GM18508 (cell line): ENCODE measurements around the gene TRHDE.
A peak's percentile ranks its signal among the peaks of the same experiment; 100 is the strongest.

Experiments used
- ATAC-seq: cut with Tn5 transposase; IDR thresholded peaks from one replicate; pipeline ENCODE4 v1.9.1; 2021; ENCODE audit warnings: moderate number of reproducible peaks; ENCODE audit not compliant: insufficient read depth, unreplicated experiment

TRHDE gene

GRCh38 chr12:72304751-72305150 lies 32.6 kb downstream of the TRHDE start:
- ATAC-seq, result no peak

DNA sequence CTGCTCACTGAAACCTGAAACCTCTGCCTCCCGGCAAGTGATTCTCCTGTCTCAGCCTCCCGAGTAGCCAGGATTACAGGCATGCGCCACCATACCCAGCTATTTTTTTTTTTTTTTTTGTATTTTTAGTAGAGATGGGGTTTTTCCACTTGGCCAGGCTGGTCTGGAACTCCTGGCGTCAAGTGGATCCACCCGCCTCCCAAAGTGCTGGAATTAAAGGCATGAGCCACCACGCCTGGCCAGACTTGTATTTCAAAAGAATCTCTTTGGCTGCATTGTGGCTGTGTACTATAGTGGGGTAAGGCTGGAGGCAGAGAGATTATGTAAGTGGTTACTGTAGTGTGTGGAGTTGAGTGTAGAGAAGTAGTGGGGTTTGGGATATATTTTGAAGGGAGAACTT lies 35.1 kb downstream of the TRHDE start:
- no peak for ATAC-seq

DNA sequence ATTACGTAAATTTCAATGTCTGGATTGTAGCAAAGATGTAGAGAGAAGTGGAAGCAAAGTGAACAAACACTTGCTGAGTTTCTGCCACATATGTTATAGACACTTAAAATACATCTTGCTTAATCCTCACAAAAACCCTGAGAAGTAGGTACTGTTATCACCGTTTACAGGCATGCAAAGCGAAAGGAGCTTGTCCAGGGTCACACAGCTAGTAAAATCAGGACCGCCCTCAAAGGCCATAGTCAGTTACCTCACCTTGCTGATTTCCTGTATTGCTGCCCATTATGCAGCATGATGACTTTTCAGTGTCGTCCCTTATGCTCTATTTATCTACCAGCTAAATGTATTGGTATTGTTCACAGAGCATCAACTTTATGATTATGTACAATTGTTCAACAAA lies 39.8 kb downstream of the TRHDE start:
- ATAC-seq, result no peak

DNA sequence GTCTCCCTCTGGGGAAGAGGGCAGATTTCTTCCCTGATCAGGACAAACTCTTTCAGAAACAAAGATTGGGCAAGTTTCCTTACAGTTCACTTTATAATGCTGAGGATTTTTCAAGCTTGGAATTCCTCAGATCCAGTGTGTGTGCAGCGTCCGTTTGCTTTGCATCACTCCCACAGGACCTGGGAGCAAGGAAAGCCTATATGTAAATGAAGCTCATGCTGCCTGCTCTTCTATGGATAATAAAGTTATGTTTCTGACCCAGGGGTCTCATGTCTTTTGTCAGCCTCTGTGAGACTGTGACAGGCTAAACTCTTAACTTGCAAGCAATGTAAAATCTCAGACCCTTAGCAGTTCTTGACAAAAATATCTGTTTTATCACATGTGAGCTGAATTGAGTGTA lies 41.6 kb downstream of the TRHDE start:
- no peak for ATAC-seq

DNA sequence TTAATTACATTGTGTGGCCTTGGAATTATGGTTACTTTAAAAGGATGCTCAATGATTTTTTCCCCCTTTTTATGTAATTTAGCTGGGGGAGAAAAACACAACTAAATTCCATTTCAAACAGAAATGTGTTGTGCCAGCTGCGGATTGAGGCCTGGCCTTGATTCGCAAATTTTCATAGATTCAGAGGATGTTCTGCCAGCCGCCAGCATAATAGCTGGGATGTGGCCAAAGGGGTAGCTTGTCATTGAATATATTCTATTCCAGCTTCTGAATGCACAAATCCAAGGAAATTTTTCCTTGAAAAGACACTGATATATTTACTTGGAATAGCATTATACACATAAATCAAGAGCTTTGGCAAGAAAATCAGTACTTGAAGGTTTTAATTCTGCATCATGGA lies 43.7 kb downstream of the TRHDE start:
- no peak for ATAC-seq

DNA sequence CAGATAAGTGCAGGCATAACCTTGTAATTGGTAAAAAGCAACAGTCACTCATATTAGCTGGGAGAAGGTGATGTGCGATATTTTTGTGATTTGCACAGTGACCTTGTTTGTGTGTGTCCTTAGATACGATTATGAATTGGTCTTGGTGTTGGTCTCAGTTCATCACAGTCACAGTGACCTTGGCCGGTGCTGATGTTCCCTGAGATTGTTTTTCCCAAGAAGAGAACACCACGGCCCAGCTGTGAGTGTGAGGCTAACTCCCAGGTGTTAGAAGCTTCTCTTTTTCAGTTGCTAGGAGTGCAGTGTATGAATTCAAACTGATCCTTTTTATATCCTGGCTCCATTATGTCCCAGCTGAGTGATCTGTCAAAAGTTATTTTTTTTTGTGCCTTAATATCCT lies 46.2 kb downstream of the TRHDE start:
- ATAC-seq, result no peak

DNA sequence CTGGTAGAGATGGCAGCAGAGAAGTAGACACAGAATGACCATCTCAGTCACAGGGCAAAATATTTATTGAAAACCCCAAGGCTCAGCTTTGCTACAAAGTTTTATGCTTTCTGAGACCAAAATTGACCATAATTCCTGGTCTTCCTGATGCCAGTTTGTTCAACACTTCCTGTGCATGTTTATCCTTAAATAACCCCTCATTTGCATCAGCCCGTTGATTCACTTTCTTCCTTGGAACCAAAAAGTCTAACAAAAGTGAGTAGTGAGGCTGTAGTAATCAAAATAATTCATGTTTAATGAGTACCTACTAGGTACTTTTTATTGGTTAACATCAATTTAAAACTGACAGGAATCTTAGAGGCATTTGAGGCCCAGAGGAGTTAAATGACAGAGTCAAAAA lies 51.7 kb downstream of the TRHDE start:
- ATAC-seq, result no peak

- no peak for ATAC-seq
These were observed 58.1 kb downstream of the TRHDE start for GRCh38 chr12:72330301-72330700.

GRCh38 chr12:72330784-72331183 lies 58.6 kb downstream of the TRHDE start:
- ATAC-seq, result no peak

- no peak for ATAC-seq
These were observed 65.2 kb downstream of the TRHDE start for GRCh38 chr12:72337382-72337781.

DNA sequence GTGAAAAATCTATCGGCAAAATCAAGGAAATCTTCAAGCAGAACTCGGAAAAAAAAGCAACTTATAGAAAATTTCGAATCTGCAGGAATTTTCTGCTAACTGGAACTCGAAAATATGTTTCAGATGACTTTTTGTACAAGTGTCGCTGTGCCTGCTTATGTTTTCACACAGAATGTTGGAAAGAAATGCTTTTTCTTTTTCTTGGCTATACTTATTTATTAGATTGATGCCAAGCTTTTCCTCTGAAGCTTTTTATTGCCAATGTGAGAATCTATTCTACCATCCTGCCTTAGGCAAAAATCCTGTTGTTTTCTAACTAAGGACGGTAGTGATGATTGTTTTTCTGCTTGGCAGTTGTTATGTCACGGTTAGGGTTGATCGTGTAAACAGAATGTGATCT lies 65.8 kb downstream of the TRHDE start:
- ATAC-seq, result no peak

GRCh38 chr12:72338437-72338836 lies 66.3 kb downstream of the TRHDE start:
- no peak for ATAC-seq

DNA sequence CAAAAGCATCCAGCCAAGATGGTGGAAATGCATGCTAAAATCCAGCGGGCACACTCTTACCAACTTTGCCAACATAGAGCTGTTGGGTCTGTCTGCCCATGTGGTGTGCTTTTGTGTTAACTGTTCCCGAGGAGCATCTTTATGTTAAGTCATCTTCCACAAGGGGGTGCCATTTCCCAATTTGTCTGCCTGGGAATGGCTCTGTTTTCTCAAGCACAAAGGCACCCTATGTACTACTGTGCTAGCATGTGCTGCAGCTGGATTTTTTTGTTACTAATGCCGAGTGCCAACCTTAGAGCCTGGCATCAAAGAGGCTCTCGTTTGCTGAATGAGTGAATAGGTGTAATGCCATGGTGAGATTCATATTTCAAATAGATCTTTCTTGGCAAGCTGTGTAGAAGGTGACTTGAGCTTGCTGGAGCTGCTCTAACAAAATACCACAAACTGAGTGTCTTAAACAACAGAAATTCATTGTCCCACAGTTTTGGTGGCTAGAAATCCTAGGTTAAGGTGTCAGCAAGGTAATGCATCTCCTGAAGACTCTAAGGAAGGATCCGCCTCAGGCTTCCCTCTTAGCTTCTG lies 74.3 kb downstream of the TRHDE start:
- ATAC-seq, result peak; percentile 88

- ATAC-seq, result no peak
These were observed 77.3 kb downstream of the TRHDE start for GRCh38 chr12:72349491-72349890.

- no peak for ATAC-seq
These were observed 87.2 kb downstream of the TRHDE start for GRCh38 chr12:72359416-72359815.

GRCh38 chr12:72365151-72365550 lies 93.0 kb downstream of the TRHDE start:
- no peak for ATAC-seq

GRCh38 chr12:72366255-72366654 lies 94.1 kb downstream of the TRHDE start:
- ATAC-seq, result no peak

DNA sequence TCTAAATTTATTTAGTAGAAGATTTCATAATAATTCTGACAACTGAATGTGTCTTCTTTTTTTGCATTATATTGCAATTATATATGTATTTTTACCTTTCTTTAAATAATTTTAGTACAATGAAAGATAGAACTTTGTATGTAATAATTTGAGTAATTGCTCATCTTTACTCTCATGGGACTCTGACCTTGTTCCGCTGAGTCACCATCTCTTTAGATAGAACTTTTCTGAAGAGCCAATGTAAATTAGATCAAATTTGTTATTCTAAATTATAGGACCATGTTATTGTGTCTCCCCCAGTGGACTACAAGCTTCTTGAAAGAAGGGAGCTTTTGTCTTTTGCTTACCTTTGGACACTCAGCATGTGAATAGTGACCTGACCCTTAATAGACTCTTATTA lies 96.1 kb downstream of the TRHDE start:
- no peak for ATAC-seq

DNA sequence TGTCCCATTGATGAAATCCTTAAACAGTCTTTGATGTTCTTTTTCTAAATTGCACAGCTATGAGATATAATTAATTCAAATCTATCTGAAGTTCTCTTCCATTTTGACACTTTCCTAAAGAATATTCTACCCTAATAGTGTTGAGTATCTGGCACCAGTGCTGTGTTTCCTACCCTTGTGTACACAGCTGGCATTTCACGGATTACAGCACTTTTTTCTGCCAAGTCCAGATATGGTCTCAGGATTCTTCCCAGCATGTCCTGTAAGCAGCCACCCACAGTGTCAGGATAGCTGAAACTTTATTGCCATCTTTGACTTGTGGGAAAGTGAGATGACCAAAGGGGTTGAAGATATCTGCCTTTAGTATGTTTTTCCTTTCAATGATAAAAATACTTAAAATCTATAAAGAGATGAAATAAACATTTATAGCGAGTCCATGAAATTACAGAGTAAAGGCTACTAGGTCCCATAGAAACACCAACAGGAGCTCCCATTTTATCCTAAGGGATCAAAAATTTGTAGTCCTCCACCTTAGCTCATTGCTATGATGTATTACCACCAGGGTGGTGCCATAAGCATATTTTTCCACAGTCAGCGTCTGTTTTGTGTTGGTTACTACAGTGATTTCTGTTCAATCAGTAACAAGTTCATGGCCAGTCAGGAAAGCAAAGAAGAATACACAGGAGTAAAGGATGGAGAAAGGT lies 96.7 kb downstream of the TRHDE start:
- ATAC-seq, result no peak

- no peak for ATAC-seq
These were observed 97.3 kb downstream of the TRHDE start for GRCh38 chr12:72369423-72369959.

DNA sequence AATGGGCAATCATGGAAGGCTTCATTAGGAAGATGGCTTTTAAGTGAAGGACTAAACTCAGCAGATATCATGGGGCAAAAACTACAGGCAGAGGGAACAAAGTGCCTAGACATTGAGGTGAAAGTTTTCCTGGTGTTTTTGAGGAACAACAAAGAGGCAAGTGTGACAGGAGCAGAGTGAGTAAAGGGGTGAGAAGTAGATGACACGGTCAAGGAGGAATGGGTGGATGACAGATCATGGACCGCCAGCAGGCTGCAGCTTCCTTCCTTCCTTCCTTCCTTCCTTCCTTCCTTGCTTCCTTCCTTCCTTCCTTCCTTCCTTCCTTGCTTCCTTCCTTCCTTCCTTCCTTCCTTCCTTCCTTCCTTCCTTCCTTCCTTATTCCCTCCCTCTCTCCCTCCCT lies 108.3 kb downstream of the TRHDE start:
- ATAC-seq, result no peak

DNA sequence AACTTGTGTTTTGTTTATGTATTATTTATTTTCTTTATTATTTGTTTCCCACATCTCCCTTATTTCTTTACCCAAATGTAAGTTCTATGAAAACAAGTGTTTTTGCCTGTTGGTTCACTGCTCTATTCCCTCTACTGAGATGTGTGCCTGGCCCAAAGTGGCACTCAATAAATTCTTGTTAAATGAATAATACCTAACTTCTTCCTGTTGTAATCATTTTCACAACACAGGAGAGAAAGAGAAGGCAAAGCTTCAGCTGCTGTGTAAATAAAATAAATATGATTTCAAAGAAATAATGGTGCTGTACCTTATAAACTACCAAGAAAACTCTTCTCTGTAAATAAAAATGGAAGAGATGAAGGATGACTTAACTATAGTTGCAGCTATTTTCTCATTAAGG lies 116.2 kb downstream of the TRHDE start:
- no peak for ATAC-seq
